ENCODE results near the gene UGT1A8. TPM values are rescaled to one million over a fixed set of nuclear protein-coding genes. Genes with fewer than 3 reads are reported as not detected.

The UGT1A8 gene
- total and polyA plus RNA-seq, 7 donors = 1.8 to 8.8 (median 7.4) TPM; not detected in 4

DNA sequence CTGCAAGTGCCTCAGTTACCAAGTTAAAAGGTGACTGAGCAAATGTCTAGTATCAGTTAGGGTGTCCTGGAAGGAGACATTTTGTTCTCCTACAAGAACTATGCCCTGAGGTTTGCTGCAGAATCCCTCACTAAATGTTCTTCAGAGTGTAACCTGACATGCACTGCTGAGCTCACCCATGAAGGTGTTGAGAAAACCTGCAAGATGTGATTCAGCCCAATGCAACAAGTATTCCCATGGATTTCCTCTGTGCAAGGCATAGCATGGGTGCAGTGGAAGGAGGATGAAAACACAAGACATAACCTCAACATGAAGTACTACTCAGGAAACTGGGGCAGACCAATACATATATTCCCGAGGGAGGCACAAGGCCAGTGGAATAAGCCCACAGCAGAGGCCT is 15.4 kb upstream of the UGT1A8 start:
- 89 to 90% methylated on average over 1 of the region's 1 CpG for WGBS, 2 donors
- no peaks in the 10 kb centered on the region for H3K9me3 ChIP-seq
- TF ChIP-seq, protein P1, sequence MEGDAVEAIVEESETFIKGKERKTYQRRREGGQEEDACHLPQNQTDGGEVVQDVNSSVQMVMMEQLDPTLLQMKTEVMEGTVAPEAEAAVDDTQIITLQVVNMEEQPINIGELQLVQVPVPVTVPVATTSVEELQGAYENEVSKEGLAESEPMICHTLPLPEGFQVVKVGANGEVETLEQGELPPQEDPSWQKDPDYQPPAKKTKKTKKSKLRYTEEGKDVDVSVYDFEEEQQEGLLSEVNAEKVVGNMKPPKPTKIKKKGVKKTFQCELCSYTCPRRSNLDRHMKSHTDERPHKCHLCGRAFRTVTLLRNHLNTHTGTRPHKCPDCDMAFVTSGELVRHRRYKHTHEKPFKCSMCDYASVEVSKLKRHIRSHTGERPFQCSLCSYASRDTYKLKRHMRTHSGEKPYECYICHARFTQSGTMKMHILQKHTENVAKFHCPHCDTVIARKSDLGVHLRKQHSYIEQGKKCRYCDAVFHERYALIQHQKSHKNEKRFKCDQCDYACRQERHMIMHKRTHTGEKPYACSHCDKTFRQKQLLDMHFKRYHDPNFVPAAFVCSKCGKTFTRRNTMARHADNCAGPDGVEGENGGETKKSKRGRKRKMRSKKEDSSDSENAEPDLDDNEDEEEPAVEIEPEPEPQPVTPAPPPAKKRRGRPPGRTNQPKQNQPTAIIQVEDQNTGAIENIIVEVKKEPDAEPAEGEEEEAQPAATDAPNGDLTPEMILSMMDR (IDR thresholded peaks at IDR 0.05) = no peak
- no peak for TF ChIP-seq EP300 (IDR thresholded peaks at IDR 0.05)
- no peak for TF ChIP-seq POLR2A (IDR thresholded peaks at IDR 0.05)
- no peak for TF ChIP-seq POLR2AphosphoS5 (IDR thresholded peaks at IDR 0.05)
- no peak overlapping the region for H3K27ac ChIP-seq
- H3K27me3 ChIP-seq = no peaks in the 10 kb centered on the region
- no peak overlapping the region for H3K4me3 ChIP-seq
- no peak for DNase-seq
- H3K36me3 ChIP-seq = no peaks in the 10 kb centered on the region
- intact Hi-C loops (cut with DNase I) = no loop called here
- no peaks in the 10 kb centered on the region for H3K4me1 ChIP-seq

DNA sequence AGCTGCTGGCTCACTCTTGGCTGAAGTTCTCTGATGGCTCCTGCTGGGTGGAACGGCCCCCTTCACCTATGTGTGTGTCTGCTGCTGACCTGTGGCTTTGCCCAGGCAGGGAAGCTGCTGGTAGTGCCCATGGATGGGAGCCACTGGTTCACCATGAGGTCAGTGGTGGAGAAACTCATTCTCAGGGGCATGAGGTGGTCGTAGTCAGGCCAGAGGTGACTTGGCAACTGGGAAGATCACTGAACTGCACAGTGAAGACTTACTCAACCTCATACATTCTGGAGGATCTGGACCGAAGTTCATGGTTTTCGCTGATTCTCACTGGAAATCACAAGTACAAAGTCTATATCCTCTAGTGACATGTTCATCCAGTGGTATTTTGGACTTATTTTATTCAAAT is 13.9 kb upstream of the UGT1A8 start:
- no peaks in the 10 kb centered on the region for H3K36me3 ChIP-seq
- H3K27me3 ChIP-seq = no peaks in the 10 kb centered on the region
- intact Hi-C loops (cut with DNase I) = no loop called here
- no peaks in the 10 kb centered on the region for H3K4me1 ChIP-seq
- WGBS, 2 donors = 87 to 92% methylated on average over 4 of the region's 4 CpGs
- no peak overlapping the region for H3K27ac ChIP-seq
- no peaks in the 10 kb centered on the region for H3K9me3 ChIP-seq
- DNase-seq = no peak
- TF ChIP-seq POLR2A (IDR thresholded peaks at IDR 0.05) (no peak), EP300 (IDR thresholded peaks at IDR 0.05) (no peak), POLR2AphosphoS5 (IDR thresholded peaks at IDR 0.05) (no peak)
- TF ChIP-seq, protein P1 (IDR thresholded peaks at IDR 0.05) = no peak
- H3K4me3 ChIP-seq = no peak overlapping the region

DNA sequence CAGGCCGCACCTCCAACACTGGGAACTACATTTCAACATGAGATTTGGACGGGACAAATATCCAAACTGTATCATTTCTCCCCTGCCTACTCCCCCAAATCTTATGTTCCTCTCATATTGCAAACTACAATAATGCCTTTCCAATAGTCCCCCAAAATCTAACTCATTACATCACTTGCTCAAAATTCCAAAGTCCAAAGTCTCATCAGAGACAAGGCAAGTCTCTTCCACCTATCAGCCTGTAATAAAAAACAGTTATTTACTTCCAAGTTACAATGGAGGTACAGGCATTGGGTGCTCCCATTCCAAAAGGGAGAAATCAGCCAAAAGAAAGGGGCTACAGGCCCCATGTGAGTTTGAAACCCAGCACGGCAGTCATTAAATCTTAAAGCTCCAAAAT is 12.6 kb upstream of the UGT1A8 start:
- TF ChIP-seq, protein P1 (IDR thresholded peaks at IDR 0.05) = no peak
- TF ChIP-seq POLR2A (IDR thresholded peaks at IDR 0.05) = no peak
- TF ChIP-seq POLR2AphosphoS5 (IDR thresholded peaks at IDR 0.05) = no peak
- TF ChIP-seq EP300 (IDR thresholded peaks at IDR 0.05) = no peak
- Histone ChIP-seq H3K27ac (no peak overlapping the region), H3K9me3 (no peaks in the 10 kb centered on the region), H3K4me3 (no peak overlapping the region), H3K4me1 (no peaks in the 10 kb centered on the region), H3K27me3 (no peaks in the 10 kb centered on the region), H3K36me3 (no peaks in the 10 kb centered on the region)
- 93 to 95% methylated on average over 3 of the region's 3 CpGs for WGBS, 2 donors
- intact Hi-C loops (cut with DNase I) = no loop called here
- DNase-seq = no peak

DNA sequence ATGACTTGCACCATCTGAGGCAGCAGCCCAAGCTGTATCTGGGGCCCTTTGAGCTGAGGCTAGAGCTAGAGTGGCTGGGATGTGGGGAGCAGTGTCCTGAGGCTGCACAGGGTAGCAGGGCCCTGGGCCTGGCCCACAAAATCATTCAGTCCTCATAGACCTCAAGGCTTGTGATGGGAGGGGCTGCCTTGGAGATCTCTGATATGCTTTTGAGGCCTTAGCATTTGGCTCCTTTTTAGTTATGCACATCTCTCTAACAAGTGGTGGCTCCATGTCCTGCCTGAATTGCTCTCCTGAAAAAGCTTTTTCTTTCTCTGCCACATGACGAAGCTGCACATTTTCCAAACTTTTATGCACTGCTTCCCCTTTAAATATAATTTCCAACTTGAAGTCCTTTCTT is 11.8 kb upstream of the UGT1A8 start:
- H3K9me3 ChIP-seq = no peaks in the 10 kb centered on the region
- no peaks in the 10 kb centered on the region for H3K36me3 ChIP-seq
- H3K4me3 ChIP-seq = no peak overlapping the region
- H3K27me3 ChIP-seq = no peaks in the 10 kb centered on the region
- intact Hi-C loops (cut with DNase I) = no loop called here
- TF ChIP-seq POLR2AphosphoS5 (IDR thresholded peaks at IDR 0.05) = no peak
- TF ChIP-seq EP300 (IDR thresholded peaks at IDR 0.05) = no peak
- TF ChIP-seq POLR2A (IDR thresholded peaks at IDR 0.05) = no peak
- TF ChIP-seq, protein P1 (IDR thresholded peaks at IDR 0.05) = no peak
- H3K4me1 ChIP-seq = no peaks in the 10 kb centered on the region
- WGBS, 2 donors = 93 to 96% methylated on average over 1 of the region's 1 CpG
- H3K27ac ChIP-seq = no peak overlapping the region
- DNase-seq = no peak

DNA sequence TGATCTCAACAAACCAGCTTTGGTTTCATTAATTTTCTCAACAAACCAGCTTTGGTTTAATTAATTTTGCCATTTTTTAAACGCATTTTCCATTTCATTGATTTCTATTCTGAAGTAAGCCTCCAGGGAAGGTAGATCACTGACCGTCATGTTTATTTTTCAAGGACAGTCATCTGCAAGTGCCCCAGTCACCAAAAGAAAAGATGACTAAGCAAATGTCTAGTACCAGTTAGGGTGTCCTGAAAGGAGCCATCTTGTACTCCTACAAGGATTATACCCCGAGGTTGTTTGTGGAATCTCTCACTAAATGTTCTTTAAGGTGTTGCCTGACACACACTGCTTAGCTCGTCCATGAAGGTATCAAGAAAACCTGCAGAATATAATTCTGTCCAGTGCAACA is 6.1 kb upstream of the UGT1A8 start:
- no peak overlapping the region for H3K4me3 ChIP-seq
- 87% methylated on average over 4 of the region's 4 CpGs for WGBS, 2 donors

More for the DNA sequence above, 6.1 kb upstream of the UGT1A8 start:
- H3K27me3 ChIP-seq = no peaks in the 10 kb centered on the region
- no peak overlapping the region for H3K27ac ChIP-seq
- intact Hi-C loops (cut with DNase I) = no loop called here
- H3K9me3 ChIP-seq = no peaks in the 10 kb centered on the region
- TF ChIP-seq, protein P1 (IDR thresholded peaks at IDR 0.05) = no peak
- no peak for TF ChIP-seq POLR2AphosphoS5 (IDR thresholded peaks at IDR 0.05)
- H3K4me1 ChIP-seq = no peaks in the 10 kb centered on the region
- no peaks in the 10 kb centered on the region for H3K36me3 ChIP-seq
- no peak for DNase-seq

Measured in sigmoid colon (tissue), 7 donors.